ENCODE results near the gene THSD4.
"Not testable (repeated sequence)": the region's sequence is repeated elsewhere in the genome, so short reads cannot be mapped to it uniquely, and the experiment has no call there.

THSD4 gene

DNA sequence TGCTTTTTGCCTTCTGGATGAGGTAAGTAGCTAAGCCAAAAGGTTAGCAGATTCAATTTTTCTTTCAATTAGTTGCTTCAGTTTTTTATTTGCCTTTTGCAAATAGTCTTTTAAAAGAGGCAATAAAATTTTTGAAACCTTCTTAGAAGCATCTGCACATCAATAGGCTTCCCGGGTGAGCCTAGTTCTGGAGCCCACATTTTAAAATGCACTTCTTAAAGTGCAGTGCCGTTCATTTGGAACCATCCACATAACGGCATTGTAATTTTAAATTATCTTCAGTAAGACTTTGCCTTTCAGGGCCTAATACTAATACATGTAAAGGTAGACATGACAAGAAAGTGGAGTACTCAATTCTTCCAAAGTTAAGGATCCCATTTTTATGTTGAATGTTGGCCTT lies 269.2 kb downstream of the THSD4 start:
- no peak for DNase-seq (ENCODE audit: low read depth in 2 of 2)

DNA sequence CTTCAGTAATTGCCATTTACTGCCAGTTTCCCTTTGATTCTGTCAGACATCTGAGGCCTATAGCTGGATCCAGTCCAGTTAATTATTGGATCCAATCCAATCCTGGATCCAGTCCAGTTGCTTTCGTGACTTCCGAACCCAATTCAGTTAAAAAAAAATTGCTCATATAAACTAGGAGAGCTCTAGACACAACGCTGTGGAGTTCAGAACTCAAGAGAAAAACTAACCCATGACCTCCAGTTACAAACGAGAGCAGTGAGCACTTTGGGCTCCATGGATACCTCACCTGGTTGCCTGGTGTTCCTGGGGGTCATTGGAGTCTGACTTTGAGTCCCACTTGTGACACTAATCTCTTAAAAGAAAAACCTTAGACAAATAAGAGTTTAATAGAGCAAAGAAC lies 269.8 kb downstream of the THSD4 start:
- no peak for DNase-seq (ENCODE audit: low read depth in 2 of 2)

DNA sequence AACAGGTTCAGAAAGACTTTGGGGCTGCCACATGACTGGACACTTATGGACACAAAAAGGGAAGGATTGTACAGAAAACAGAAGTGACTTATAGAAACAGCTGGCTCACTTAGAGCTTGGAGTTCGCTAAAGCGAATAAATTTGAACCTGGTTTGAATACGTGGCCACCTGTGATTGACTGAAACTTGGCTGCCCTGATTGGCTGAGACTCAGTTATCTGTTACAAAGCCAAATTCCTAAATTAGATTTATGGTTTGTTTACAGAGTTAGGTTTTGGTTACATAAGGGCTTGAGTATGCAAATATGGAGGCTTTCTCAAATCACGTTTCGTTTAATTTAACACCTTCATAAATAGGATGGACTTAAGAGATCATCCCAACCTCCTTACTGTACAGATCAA lies 270.2 kb downstream of the THSD4 start:
- DNase-seq (ENCODE audit: low read depth in 2 of 2): no peak

DNA sequence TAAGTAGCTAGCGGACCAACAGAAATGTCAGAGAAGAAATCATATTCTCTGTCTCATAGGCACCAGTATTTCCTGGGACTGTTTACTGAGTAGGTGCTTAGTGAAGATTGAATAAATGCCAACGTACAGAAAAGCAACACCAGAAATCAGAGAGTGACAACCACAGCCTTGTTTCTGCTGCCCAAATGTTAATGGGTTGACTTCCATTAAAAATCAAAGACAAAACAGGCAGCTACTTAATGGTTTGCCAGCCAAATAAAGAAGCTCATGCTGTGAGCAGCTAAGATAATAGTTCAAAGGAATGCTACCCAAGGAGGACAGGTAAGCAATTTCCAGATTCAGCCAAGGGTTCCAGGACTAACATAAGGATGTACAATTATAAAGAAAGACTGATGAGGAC lies 270.7 kb downstream of the THSD4 start:
- no peak for DNase-seq (ENCODE audit: low read depth in 2 of 2)

DNA sequence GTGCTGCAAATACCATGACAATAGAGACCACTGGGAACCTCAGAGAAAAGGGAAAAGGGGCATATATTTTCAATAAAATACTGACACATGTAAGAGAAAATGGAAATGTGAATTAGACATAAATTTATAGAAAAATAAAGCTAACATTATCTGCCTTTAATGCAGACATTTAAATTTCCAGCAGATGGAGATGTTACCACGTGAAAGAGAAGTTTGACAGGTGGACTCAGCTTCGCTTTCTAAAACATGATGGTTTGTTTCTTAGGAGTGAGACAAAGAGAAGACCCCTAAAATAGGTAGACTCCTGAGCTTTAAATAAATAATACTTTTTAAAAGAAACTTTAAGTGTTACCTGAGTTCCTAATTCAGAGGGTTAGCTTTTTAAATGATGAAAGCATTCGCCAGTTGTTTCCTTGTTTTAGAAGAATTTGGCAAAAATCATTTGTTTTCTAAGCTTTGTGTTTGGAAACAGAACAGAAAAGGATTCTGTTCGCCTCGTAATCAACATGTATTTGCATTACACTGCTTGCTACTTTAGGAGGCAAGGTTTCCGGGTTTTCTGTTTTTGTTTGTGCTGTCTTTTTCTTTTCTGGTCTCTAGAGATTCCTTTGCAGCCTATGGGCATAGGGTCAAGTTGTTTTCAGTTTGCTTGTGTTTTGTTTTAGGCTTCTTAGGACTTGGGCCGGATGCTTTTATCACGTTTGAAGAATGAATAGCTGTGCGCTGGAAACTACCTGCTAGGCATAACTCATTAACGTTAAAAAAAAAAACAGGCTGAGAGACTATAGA lies 271.4 kb downstream of the THSD4 start:
- no peak for DNase-seq (ENCODE audit: low read depth in 2 of 2)

DNA sequence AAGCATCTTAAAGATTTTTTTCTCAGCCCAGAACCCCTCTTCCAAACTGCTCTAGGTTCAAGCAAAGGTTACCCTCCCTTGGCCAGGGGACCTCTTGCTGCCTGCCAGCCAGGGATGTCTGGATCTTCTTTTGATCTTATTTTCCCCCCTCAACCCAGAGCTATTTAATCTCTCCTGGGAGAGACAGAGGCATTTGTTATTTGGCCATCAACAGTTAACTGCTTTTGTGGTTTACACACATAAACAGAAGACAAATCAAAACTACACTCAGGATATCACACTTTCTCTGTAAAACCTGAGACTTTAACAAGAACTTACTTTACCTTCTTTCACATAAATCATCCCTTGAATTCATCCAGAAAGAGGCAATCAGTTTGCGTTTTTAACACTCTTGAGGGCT lies 272.5 kb downstream of the THSD4 start:
- DNase-seq (ENCODE audit: low read depth in 2 of 2): no peak

DNA sequence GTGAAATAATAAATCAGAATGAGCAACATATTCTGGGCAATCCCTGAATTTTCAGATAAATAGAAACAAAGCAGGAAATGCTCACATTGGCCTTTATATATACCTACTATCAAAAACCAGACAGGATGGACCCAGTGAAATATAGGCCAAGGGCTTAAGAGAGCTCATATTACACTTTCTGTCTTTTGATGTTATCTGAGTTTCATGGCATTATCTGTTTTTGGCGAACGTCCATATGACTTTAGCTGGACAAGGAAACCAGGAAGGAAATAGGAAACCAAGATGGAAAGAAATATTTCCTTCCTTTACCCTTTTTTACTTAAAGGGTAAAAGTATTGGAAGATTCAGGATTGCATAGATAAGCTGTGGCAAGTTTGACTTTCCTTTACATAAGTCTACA lies 274.8 kb downstream of the THSD4 start:
- DNase-seq (ENCODE audit: low read depth in 2 of 2): no peak

DNA sequence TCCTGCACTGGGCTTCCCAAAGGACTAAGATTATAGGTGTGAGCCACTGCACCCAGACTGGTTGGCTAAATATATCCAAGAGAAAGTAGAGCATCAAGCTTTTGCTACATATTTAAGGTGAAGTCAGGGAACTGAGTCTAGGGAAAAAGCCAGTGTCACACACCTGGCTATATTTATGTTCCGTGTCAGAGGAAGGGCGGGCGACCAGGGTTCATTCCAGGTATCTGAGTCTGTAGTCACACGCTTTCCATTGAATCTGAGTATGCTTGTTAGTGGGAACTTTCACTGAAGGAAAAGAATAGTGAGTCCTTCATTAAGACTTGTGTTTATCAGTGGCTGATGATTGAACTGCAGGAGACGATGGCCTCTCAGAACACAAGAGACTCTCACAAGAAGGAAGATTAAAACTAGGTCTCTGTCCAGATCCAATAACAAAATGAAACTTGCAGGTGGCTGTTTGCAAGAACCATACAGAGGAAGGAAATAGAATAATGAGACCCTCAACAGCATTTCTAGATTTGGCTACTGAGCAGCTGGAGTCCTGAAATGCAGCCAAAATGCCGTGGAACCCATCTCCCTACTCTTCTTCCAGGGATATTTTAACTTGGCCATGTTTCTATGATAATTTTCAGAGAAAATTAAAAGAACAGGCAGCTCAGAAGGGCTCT lies 276.3 kb downstream of the THSD4 start:
- no peak for DNase-seq (ENCODE audit: low read depth in 2 of 2)

DNA sequence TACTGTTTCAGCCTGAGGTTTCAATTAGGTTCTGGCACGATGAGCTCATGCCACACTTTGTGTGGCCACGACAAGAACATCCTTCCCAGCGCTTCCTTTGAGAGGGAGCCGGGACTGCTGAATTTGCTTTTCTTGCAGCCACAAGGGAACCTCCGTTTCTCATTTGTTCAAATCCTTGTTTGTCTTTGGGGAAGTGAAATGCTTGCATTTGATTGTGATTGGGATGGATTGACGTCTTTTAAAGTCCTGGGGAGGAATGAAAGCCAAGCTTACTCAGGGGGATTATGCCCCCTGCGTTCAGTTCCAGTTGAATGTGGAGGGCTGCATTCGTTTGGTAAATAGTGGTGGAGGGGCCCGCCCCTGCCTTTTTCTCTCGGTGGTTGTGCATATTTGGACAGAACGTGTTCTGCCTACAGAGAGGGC lies 277.6 kb downstream of the THSD4 start:
- DNase-seq (ENCODE audit: low read depth in 2 of 2): no peak

DNA sequence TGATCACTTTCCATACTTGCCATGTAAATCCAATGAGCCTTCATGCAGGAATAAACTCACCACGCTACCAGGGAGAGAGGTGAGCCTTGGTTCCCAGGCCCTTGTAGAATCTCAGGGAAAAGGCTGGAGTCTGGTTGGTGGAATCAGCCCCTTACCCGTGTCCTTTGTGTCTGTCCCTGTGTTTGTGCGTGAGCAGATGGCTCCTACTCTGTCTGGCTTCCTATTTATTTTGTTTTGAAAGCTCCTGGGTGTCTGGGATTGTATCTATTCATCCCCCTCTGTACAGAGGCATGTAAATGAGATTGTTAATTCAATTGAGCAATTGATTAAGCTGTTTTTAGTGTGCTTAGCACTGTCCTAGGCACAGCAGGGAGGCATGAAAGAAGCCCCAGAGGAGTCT lies 278.1 kb downstream of the THSD4 start:
- no peak for DNase-seq (ENCODE audit: low read depth in 2 of 2)

DNA sequence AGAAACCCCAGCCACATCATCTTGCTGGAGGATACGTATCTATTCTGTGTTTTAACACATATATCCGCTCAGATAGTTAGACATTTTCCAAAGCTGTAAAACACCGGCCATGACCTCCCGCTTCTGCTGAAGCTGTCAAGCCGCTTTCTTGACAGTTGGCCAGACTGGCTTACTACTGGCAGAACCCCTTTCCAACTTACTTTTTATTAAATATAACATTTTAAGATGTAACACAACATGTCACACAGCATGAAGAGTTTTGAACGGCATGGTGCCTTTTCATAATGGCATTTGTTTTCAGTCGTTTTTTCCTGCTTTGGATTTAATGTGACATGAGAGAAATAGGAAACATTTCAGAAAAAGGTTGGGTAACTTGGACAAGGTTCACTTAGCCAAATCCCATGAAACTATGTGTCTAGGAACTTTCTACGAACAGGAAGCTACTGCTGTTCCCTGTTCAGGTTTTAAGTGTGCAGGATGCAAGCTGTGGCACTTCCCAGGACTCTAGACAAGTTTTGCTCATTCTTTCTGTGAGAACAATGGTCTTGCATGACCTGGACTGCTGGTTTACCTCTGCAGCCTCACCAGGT lies 281.4 kb downstream of the THSD4 start:
- no peak for DNase-seq (ENCODE audit: low read depth in 2 of 2)

DNA sequence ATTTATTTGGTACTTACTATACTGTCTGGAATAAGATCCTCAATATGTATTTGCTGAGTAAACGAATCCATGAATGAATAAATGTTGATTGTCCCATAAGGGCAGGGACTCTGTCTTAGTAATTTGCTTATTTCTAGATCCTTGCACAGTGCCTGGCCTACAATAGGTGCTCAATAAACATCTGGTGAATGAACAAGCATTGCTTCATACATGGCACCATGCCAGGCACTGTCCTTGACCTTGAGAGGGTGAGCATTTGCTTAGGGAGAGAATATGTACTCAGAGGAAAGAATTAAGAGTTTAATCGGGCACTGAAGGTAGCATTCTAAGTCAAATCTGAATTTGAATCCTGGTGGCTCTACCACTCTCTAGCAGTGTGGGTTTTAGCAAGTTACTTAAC lies 282.1 kb downstream of the THSD4 start:
- no peak for DNase-seq (ENCODE audit: low read depth in 2 of 2)

DNA sequence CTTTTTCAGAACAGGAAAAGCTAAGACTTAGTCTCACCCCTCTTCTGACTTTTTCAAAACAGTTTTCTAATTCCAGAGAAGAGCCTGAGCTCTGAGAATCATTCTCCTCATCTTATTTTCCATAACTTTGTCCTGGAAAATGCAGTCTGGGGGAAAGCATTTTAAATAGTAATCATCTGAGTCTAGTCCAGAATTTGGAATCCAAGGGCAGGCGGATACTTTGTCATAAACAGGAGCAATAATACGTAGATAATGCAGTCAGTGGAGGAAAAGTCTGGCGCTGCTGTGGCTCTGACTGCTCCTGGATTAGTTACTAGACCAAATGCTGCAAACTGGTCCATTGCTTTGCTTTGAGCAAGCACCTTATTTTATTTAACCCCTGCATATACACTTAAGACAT lies 285.0 kb downstream of the THSD4 start:
- DNase-seq (ENCODE audit: low read depth in 2 of 2): no peak

DNA sequence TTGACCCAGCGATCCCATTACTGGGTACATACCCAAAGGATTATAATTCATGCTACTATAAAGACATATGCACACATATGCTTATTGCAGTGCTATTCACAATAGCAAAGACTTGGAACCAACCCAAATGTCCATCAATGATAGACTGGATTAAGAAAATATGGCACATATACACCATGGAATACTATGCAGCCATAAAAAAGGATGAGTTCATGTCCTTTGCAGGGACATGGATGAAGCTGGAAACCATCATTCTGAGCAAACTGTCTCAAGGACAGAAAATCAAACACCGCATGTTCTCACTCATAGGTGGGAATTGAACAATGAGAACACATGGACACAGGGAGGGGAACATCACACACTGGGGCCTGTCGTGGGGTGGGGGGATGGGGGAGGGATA lies 286.5 kb downstream of the THSD4 start:
- not testable (repeated sequence) for DNase-seq (ENCODE audit: low read depth in 2 of 2)

DNA sequence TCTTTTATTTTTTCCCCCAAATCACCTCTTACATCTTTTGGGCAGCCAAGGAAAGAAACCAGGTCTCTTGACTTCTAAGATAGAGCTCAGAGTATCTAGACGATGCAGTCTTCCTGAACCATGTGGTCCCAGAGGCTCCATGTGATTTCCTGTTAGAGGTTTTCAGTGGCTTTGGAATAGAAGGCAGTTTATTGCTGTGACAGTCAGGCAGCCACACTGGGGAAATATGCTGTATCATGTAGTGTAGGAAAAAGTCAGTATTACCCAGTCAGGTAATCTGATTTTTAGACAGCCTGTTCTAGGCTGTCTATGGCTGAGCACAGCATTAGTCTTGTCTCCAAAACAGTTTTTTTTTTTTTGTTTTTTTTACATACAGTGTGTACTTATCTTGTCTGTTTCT lies 294.3 kb downstream of the THSD4 start:
- no peak for DNase-seq (ENCODE audit: low read depth in 2 of 2)

DNA sequence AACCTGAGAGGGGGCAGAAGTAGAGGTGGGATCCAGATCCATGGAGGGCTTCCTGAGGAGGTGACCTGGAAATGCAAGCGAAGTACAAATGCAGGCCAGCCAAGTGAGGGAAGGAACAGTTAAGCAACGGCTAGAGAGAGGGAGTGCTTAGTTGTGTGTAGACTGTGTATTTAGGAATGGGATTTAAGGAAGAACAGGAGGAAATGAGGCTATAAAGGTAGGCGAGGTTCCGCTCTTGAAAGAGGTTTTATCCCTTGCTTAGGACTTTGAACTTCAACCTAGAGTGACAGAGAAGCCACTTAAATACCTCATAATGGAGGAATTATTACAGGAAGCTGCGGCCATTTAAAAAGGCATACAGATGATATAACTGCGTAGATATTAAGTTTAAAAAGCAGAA lies 295.1 kb downstream of the THSD4 start:
- no peak for DNase-seq (ENCODE audit: low read depth in 2 of 2)

DNA sequence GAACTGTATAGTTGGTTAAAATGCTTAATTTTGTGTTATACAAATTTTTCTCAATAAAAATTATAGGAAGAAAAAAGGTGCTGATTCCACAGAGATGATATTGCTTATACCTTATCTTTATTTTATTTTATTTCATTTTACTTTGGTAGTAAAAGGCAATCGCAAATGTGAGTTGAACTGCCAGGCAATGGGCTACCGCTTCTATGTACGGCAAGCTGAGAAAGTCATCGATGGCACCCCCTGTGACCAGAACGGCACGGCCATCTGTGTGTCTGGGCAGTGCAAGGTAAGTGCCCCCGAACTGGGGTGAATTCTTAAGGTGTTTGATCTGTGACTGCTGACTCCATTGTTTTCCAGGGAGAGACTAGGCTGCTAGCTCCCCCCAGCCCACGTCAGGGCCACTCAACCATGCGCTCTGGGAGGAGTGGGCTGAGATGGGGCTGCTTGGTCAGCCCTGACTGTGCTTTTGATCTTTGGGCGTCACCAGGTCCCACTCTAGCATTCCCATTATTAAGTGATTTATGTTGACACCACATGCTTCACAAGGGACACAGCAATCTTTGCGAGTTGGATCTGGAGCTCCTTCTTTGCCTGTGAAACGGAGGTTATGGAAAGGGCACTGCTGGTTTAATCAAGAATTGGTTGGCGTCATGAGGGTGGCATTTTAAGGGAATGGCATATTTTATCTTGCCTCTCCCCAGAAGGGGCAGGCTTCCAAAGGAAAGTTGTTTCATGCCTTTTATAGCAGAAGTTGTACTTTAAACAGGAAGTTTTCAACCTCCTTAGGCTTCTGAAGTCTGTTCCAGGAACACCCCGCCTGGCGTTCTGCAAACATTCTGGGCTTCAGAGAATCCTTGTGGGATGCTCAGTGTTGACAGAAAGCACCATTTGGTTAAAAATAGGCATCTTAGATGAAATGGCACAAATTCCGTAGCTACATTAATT lies 296.5 kb downstream of the THSD4 start:
- no peak for DNase-seq (ENCODE audit: low read depth in 2 of 2)

DNA sequence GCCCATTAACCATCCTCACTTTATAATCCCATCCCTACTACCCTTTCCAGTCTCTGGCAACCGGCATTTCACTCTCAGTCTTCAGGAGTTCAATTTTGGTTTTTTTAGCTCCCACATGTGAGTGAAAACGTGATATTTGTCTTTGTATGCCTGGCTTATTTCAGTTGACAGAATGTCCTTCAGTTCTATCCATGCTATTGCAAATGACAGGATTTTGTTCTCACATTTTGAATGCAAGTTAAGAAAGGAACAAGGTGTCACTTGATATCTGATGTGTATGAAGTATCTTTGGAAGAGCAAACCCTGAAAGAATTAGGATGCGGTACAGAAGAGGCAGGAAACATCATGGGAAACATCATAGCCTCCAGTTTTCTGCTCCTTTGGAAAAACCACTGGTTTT lies 298.1 kb downstream of the THSD4 start:
- DNase-seq (ENCODE audit: low read depth in 2 of 2): no peak

DNA sequence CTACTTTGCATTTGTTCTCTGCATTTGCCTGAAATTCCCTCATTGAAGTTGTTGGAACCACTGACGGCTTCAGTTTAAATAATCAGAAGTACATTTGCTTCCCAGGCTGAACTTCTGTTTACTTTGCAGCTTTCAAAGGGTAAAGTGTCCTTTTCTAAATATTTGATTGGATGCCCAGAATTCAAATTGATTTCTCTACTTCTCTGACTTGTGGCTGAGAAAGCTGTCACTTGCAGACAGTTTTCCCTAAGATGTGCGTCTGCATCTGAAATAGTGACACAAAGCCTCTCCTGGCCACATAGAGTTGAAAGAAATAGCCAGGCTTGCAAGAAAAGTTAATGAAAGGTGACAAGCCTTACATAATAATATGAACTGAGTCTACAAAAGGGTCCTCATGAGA lies 299.6 kb downstream of the THSD4 start:
- no peak for DNase-seq (ENCODE audit: low read depth in 2 of 2)

DNA sequence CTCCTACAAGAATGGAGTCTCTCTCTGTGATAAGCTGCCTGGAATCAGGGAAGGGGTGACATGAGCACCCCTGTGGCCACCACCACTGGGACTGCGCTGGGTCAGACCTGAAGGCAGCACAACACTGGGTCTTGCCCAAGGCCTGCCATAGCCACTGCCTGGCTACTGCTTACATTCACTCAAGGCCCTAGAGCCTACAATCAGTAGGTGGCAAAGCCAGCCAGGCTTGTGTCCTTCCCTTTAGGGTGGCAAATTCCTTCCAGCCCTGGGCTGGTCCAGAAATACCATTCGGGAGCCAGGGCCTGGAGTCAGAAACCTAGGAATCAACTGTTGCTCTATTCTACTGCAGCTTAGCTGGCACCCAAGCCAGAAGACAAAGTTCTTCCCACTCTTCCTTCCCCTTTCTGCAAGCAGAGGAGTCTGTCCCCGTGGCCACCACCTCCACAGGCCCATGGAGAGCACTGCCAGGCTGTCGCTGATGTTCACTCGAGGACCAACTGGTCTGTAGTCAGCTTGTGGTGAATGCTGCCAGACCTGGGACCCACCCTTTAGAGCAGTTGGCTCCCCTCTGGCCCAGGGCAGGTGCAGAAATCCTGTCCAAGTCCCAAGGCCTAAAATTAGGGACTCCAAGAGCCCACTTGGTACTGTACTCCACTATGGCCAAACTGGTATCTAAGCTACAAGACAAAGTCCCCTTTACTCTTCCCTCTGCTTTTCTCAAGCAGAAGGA lies 307.4 kb downstream of the THSD4 start:
- DNase-seq (ENCODE audit: low read depth in 2 of 2): no peak

DNA sequence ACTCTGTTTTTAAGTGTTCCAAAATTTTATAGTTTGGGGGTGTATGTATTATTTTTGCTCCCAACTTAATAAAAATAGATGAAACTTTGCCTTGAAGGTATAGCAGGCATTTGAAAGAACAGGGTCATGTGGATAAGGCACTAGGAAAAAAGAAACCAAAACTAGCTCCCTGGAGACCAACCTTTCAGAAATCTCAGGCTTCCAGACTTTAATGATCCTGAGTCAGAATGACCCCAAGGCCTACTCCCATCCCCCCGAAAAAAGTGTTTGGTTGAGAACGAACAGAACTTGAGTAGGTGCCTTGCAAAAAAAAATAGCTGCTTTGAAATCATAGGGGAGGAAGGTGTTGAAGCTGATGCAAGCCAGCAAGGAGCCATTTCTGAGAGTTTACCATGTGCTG lies 309.5 kb downstream of the THSD4 start:
- no peak for DNase-seq (ENCODE audit: low read depth in 2 of 2)
